ENCODE data around the gene TRIM29.

- TF ChIP-seq YY1 (IDR thresholded peaks at IDR 0.05; ENCODE audit: insufficient read depth, insufficient read length): no peak
- no peak for TF ChIP-seq SUZ12 (IDR thresholded peaks at IDR 0.05; ENCODE audit: extremely low read depth, insufficient read depth, insufficient read length)
- no peak for TF ChIP-seq ZNF274 (IDR thresholded peaks at IDR 0.05; ENCODE audit: low read depth, low read length)
Measured at GRCh38 chr11:120120805-120121335, 17.0 kb downstream of the TRIM29 start.
